ENCODE results near the gene MEAF6. TPM values are rescaled to one million over a fixed set of nuclear protein-coding genes. Genes with fewer than 3 reads are reported as not detected.

Gene MEAF6
- total and polyA plus RNA-seq, 2 of the 8 experiments (the other 6 are each of a cell fraction or from before 2014, with no cell fraction given) = 23.0 to 38.8 TPM

DNA sequence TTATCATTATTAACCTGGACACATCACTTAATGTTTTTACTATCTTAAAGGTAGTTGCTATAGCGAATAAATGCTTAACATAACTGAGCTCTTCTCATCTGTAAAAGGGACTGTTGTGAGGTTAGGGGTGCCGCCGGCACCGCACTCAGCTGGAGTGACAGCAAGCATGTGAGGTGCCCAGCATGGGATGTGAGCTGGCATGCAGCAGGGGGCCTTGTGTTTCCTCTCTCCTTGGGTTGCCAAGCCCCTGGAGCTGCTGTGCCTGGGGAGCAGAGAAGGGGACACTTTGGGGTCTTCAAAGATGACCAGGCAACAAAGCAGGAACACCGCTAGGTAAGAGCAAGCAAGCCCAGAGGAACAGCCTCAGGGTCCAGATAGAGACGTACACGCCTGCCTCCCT lies 42.3 kb downstream of the MEAF6 start (continued):
- TF ChIP-seq PHF8 (conservative IDR thresholded peaks at IDR 0.05; ENCODE audit: low read depth, low read length) (no peak), HDAC2 (IDR thresholded peaks at IDR 0.05; ENCODE audit: borderline replicate concordance in 1 of 2, low read depth in 2 of 2, low read length in 2 of 2) (no peak), MAFK (IDR thresholded peaks at IDR 0.05; ENCODE audit: low read depth, low read length) (no peak), GTF2F1 (IDR thresholded peaks at IDR 0.05; ENCODE audit: borderline replicate concordance, low read depth, low read length) (no peak), CBX5 (IDR thresholded peaks at IDR 0.05; ENCODE audit: low read depth, low read length) (no peak)
